Gastrocnemius medialis (tissue), 4 donors: ENCODE measurements around the gene CPLX1. TPM values are rescaled to one million over a fixed set of nuclear protein-coding genes. Genes with fewer than 3 reads are reported as not detected.

ENCODE experiments used
- ATAC-seq, 2 donors: fragments of 150-250 bp; one replicate each; pipeline ENCODE4 v1.9.1; 2016
- DNase-seq, 2 donors: peaks; one replicate each; pipeline ENCODE4 v3.0.0-alpha.2; 2019
- H3K27ac ChIP-seq, 4 donors: fragments of 200-600 bp; sonication (generic); 1 replicate in 1 of 4; 2 replicates in 3 of 4; pipeline ENCODE4 v1.5.1; 2016 to 2018; ENCODE audit warnings: mild to moderate bottlenecking in 2 of 4, moderate library complexity in 1 of 4
- H3K27me3 ChIP-seq, 3 donors: fragments of 200-600 bp; sonication (generic) in 2 of 3; 1 replicate in 1 of 3; 2 replicates in 2 of 3; pipeline versions ENCODE4 v1.5.1 to v1.6.0; 2016 to 2019; ENCODE audit warnings: mild to moderate bottlenecking in 1 of 3, moderate library complexity in 1 of 3
- H3K36me3 ChIP-seq, 2 donors: fragments of 200-600 bp; sonication (generic) in 1 of 2; one replicate each; pipeline ENCODE4 v1.5.1; 2017 to 2018
- H3K4me1 ChIP-seq, 2 donors: fragments of 200-600 bp; sonication (generic) in 1 of 2; one replicate each; pipeline ENCODE4 v1.5.1; 2016 to 2017; ENCODE audit warnings: mild to moderate bottlenecking in 2 of 2
- H3K4me3 ChIP-seq, 4 donors: fragments of 200-600 bp; sonication (generic) in 3 of 4; 1 replicate in 1 of 4; 2 replicates in 3 of 4; pipeline ENCODE4 v1.5.1; 2016 to 2019; ENCODE audit warnings: mild to moderate bottlenecking in 2 of 4
- H3K9me3 ChIP-seq, 3 donors: fragments of 200-600 bp; sonication (generic) in 2 of 3; 1 replicate in 1 of 3; 2 replicates in 2 of 3; pipeline ENCODE4 v1.5.1; 2016 to 2019
- CTCF ChIP-seq, 5 experiments: fragments of 450-650 bp in 3 of 5; fragments of 200-600 bp in 2 of 5; sonication (generic) in 2 of 5; IDR thresholded peaks in 4 of 5; conservative IDR thresholded peaks in 1 of 5; 1 replicate in 4 of 5; 2 replicates in 1 of 5; pipeline ENCODE4 v1.5.1; 2016 to 2019; ENCODE audit warnings: antibody characterized with exemption in 5 of 5, mild to moderate bottlenecking in 3 of 5, moderate library complexity in 3 of 5
- POLR2A ChIP-seq, 2 donors: fragments of 450-650 bp; IDR thresholded peaks; one replicate each; pipeline ENCODE4 v1.6.1; 2017; ENCODE audit warnings: antibody characterized with exemption in 2 of 2, mild to moderate bottlenecking in 2 of 2, moderate library complexity in 2 of 2
- in situ Hi-C, 4 donors: fragments of 200-750 bp; cut with MboI; loops; one replicate each; pipeline versions ENCODE4 v1.15.0 to v1.8.0; 2017; ENCODE audit warnings: low sequenced_read_pairs in 4 of 4
- intact Hi-C: fragments of 100-400 bp; cut with DNase I; formaldehyde crosslinking; loops from one replicate; pipeline ENCODE4 v1.15.1; 2023; ENCODE audit warnings: low total_unique reads
- total RNA-seq, 4 donors: library from RNA; depleted of rRNA; stranded (reverse); fragments of >200 nt; gene quantifications; one replicate each; pipeline versions ENCODE4 v1.1.0 to v1.2.3, GENCODE V29; 2016

CPLX1 gene
- total RNA-seq, 4 donors from 2014 or later, result 0.91 to 1.0 TPM; not detected in 2

- H3K9me3 ChIP-seq, result peaks cover 0 to 4% (median 0%) of the 10 kb centered on the region in 3 donors
- no peak for ATAC-seq
- no peaks in the 10 kb centered on the region for H3K4me1 ChIP-seq
- in situ Hi-C loops, result no loop called here
- intact Hi-C loops, result no loop called here
- H3K36me3 ChIP-seq, result no peaks in the 10 kb centered on the region
- DNase-seq, result no peak
- no peak overlapping the region for H3K4me3 ChIP-seq
- H3K27ac ChIP-seq, result no peak overlapping the region
- H3K27me3 ChIP-seq, result peaks cover 25 to 52% (median 41%) of the 10 kb centered on the region in 3 donors
- TF ChIP-seq CTCF (IDR thresholded peaks at IDR 0.05 in 4 of 5, conservative IDR thresholded peaks at IDR 0.05 in 1 of 5), result no peak
- TF ChIP-seq POLR2A (IDR thresholded peaks at IDR 0.05), result no peak
Measured at GRCh38 chr4:830601-831482, 4.9 kb upstream of the CPLX1 start.

DNA sequence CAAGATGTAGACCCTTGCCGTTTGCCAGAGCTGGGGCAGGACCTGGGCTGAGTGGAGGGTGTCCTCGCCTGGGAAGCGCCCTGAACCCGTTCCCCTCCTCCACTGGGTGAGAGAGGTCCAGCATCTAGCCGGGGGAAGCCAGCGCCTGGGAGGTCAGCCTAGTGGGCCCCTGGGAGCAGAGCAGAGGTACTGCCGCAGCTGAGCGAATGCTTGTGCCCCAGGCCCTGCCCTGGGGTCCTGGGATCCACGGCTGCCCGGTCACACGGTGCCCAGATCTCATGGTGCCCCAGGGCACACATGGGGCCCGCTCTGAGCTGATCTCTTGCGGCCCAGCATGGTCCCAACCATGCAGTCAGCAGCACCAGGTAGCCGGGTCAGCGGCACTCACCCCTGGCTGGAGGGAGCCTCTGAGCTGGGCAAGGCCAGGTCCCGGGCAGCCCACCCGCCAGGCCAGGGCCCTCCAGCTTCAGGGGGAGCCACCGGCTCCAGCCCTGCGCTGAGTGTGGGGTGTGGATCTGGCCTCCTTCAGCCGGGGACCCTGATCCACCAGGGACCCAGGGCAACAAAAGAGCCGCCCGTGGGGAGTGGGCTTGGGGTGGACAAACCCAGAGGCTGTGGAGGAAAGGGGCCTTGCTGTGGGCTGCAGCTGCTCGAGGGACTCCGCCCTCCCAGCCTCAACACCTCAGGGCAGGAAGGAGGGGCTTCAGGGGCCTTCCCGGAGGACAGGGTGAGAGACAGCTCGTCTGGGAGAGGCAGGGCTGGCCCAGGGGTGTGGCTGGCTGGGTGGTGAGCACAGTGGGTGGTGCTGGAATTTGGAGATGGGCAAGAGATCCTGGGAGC is 4.1 kb upstream of the CPLX1 start:
- in situ Hi-C loops, result no loop called here
- Histone ChIP-seq H3K4me1 (no peaks in the 10 kb centered on the region), H3K27me3 (peaks cover 32 to 60% (median 45%) of the 10 kb centered on the region in 3 donors), H3K4me3 (no peak overlapping the region), H3K27ac (no peak overlapping the region), H3K9me3 (peaks cover 0 to 4% (median 0%) of the 10 kb centered on the region in 3 donors), H3K36me3 (no peaks in the 10 kb centered on the region)
- DNase-seq, result no peak
- intact Hi-C loops, result no loop called here
- no peak for ATAC-seq
- no peak for TF ChIP-seq CTCF (IDR thresholded peaks at IDR 0.05 in 4 of 5, conservative IDR thresholded peaks at IDR 0.05 in 1 of 5)
- no peak for TF ChIP-seq POLR2A (IDR thresholded peaks at IDR 0.05)

DNA sequence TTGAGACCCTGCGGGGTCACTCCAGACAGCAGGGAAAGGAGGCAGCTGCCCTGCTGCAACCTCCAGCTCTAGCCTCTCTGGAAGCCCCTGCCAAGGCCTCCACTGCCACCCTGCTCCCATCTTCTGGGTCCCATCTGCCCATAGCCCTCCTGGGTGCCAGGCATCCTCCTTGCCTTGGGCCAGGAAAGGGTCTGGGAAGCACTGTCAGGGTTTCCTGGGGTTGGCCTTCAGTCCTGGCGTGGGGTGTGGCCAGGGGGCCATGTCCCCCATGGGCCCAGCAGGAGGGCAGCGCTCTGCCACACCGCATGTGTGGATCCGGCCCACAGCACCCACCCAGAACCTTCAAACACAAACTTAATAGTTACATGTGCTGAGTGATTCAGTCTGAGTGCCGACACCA is 3.4 kb upstream of the CPLX1 start:
- Histone ChIP-seq H3K27ac (no peak overlapping the region), H3K4me1 (no peaks in the 10 kb centered on the region), H3K4me3 (no peak overlapping the region), H3K27me3 (peaks cover 39 to 66% (median 52%) of the 10 kb centered on the region in 3 donors), H3K9me3 (peaks cover 0 to 4% (median 0%) of the 10 kb centered on the region in 3 donors), H3K36me3 (no peaks in the 10 kb centered on the region)
- in situ Hi-C loops, result no loop called here
- intact Hi-C loops, result no loop called here
- ATAC-seq, result no peak
- DNase-seq, result no peak
- TF ChIP-seq CTCF (IDR thresholded peaks at IDR 0.05 in 4 of 5, conservative IDR thresholded peaks at IDR 0.05 in 1 of 5) (no peak), POLR2A (IDR thresholded peaks at IDR 0.05) (no peak)

GRCh38 chr4:828641-829271 is 2.8 kb upstream of the CPLX1 start:
- Histone ChIP-seq H3K36me3 (no peaks in the 10 kb centered on the region), H3K27ac (no peak overlapping the region), H3K4me3 (no peak overlapping the region), H3K9me3 (peaks cover 0 to 4% (median 0%) of the 10 kb centered on the region in 3 donors), H3K27me3 (peaks cover 44 to 70% (median 57%) of the 10 kb centered on the region in 3 donors), H3K4me1 (no peaks in the 10 kb centered on the region)
- intact Hi-C loops, result no loop called here
- TF ChIP-seq CTCF (IDR thresholded peaks at IDR 0.05 in 4 of 5, conservative IDR thresholded peaks at IDR 0.05 in 1 of 5), result no peak
- no peak for TF ChIP-seq POLR2A (IDR thresholded peaks at IDR 0.05)
- ATAC-seq (no peak), DNase-seq (no peak)
- in situ Hi-C loops, result no loop called here
